HFF-Myc (cell line): ENCODE measurements around the gene TTC22.

ENCODE experiments used
- DNase-seq: peaks from one replicate; pipeline ENCODE4 v3.0.0-alpha.2; 2011; ENCODE audit warnings: low read depth; ENCODE audit errors: extremely low read depth
- H3K4me3 ChIP-seq: replicated peaks from 2 replicates; pipeline ENCODE4 v1.5.1; 2011; ENCODE audit warnings: low read depth, mild to moderate bottlenecking, control low read depth, low read length
- TF ChIP-seq, protein P1 (sequence below): IDR thresholded peaks from 2 replicates; pipeline ENCODE4 v1.5.1; 2012; ENCODE audit warnings: mild to moderate bottlenecking, low read depth, low read length, control low read depth; ENCODE audit errors: missing control alignments

TTC22 gene

DNA sequence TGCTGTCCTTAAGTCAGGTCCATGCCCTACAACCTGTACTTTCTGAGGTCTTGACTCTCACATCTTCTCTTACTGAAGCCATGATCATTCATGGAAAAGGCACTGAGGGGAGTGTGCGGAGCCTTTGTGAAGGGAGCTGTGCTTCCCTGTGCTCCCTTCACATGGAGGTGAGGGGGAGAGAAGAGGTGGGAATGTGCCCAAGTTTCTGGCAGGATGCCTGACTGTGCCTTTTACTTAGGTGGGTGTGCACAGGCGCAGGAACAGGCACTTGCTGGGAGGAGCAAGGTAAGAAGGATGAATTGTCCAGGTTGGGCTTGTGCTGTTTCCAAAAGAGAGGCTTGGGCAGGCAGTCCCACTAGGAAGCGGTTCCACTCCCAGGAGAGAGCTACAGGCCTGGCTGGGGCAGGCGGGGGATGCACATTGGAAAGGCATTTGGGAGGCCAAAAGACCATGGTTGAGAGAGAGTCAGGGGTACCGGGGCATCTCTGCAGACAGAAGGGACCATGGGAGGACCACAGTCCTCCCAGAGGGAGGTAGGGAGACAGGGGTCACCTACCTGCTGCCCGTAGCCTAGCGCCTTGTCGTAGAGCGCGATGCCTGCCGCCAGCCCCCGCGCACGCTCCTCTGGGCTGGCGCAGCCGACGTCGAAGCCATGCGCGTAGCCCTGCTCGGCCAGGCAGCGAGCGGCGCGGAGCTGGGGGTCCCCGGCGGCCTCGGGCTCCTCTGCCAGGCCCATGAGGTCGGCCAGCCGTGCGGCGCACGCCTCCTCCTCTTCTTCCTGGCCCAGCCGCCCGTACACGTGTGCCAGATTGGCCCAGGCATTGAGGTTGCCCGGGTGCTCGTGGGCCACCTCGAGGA lies 853 bp downstream of the TTC22 start:
- DNase-seq: no peak
- H3K4me3 ChIP-seq: no peak overlapping the region

DNA sequence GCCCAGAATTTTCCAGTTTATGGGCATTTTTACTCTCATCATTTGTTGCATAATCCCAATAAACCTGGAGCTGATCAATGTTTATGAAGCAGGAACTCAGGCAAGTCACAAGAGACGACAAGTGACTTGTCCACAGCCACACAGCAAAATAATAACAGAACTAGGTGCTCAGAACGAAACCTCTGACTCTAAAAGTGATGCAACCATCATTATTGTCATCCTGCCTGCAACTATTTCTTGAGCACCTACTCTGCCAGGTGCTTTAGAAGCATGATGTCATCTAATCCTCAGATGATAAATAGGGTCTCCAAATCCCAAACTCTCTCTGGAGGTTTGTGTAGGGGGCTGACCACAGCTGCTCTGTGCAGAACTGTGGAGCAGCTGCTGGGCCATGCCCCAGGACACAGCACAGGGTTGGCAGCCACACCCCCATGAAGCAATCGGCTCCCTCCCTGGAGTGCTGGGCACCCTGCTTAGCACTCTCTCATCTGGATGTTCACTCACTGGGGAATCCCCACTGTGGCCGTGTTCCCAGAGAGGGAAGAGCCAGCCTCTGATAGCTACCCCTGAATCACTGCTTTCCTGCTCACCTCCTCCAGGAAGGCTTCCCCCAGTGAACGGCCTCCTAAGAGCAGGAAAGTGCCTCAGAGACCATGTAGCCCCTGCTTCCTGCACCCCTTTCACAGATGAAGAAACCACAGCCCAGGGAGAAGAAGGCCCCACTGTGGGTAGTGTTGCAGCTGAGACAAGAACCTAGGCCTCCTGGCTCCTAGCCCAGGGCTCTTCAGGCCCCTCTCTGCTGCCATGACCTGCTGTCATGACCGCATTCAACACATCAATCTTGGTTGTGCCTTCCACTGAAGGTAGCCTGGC lies 2.1 kb downstream of the TTC22 start:
- DNase-seq: no peak
- TF ChIP-seq, protein P1, sequence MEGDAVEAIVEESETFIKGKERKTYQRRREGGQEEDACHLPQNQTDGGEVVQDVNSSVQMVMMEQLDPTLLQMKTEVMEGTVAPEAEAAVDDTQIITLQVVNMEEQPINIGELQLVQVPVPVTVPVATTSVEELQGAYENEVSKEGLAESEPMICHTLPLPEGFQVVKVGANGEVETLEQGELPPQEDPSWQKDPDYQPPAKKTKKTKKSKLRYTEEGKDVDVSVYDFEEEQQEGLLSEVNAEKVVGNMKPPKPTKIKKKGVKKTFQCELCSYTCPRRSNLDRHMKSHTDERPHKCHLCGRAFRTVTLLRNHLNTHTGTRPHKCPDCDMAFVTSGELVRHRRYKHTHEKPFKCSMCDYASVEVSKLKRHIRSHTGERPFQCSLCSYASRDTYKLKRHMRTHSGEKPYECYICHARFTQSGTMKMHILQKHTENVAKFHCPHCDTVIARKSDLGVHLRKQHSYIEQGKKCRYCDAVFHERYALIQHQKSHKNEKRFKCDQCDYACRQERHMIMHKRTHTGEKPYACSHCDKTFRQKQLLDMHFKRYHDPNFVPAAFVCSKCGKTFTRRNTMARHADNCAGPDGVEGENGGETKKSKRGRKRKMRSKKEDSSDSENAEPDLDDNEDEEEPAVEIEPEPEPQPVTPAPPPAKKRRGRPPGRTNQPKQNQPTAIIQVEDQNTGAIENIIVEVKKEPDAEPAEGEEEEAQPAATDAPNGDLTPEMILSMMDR: no peak
- H3K4me3 ChIP-seq: no peak overlapping the region

More for the DNA sequence above, 853 bp downstream of the TTC22 start:
- TF ChIP-seq, protein P1: no peak

DNA sequence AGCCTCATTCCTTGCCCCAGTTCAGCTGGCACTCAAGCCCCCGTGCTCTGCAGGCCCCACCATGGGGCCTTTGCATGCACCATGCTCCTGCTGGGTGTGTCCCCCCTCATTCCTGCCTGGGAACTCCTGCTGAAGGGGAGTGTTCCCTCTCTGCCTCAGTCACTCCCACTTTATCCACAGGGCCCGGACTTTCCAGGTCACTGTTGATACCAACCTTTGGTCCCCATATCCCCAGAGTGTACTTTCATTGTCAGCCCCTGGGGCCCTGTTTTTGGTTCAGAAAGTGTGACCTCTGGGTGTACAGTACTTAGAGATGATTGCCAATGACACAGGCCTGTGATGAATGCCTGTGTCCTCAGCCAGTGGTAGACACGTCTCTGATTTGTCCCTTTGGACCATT lies 2.9 kb downstream of the TTC22 start:
- no peak overlapping the region for H3K4me3 ChIP-seq
- TF ChIP-seq, protein P1: no peak
- DNase-seq: no peak

DNA sequence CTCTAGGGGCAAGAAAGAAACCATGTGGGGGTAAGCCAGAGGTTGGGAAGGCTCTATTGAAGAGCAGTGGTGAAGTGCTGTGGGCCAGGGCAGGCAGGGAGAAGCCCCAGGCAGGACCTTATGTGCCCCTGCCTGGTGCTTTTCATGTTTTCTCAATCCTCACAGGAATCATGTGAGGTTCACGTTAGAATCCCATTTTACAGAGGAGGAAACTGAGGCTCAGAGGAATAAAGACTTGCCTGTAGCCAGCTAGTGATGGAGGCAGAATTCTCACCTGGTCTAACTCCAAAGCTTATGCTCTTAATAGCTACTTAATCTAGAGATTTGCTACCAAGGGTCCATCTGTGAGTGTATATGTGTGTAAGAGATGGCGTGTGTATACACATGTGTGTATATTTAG lies 4.2 kb downstream of the TTC22 start:
- H3K4me3 ChIP-seq: no peak overlapping the region
- DNase-seq: no peak
- TF ChIP-seq, protein P1: no peak

DNA sequence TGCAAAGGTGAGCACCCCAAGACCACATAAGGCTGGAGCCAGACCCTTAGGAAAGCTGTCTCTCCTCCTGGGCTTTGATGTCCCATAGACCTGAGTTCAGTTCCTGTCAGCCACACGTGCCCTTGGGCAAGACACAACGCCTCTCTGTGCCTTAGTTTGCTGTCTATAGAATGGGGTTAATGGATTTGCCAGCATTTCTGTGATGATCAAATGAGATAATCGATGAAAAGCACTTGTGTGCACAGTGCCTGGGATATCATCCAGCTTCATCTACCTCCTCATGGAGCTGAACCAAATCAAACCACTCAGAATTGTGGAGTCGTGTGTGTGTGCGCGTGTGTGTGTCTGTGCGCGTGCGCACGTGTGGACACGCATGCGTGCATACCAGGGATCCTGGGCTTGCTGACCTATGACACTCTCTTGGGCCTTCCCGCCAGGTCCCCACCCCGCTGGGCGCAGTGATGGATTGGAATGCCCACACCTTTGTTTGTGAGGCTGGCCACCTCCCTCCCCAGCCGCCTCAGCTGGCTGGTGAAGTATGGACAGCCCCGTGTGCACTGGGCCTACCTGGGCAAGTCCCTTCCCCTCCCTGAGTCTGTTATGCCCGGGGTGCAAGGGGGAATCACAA lies 5.2 kb downstream of the TTC22 start:
- DNase-seq: no peak
- TF ChIP-seq, protein P1: no peak
- no peak overlapping the region for H3K4me3 ChIP-seq

DNA sequence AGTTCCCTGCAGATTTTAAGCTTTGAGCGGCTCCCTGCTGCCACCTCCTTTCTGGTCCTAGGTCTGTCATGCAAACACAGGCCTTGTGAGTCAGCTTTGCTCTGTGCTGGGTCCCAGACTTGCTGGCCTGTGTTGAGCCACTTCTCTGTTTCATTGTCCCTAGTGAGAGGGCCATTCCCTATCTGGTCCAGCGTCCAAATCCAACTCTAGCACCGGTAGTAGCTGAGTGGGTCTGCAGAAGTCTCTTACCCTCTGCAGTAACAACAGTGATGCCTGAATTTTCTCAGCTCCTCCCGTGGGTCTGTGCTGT lies 5.8 kb downstream of the TTC22 start:
- H3K4me3 ChIP-seq: no peak overlapping the region
- TF ChIP-seq, protein P1: no peak
- no peak for DNase-seq
